HEK293T (cell line): ENCODE measurements around the gene SLC35G6.

ENCODE experiments used
- BHLHE40 ChIP-seq: fragments of 450-650 bp; IDR thresholded peaks from 2 replicates; pipeline ENCODE4 v1.6.1; 2016; ENCODE audit warnings: mild to moderate bottlenecking, moderate library complexity, borderline replicate concordance
- CTBP1 ChIP-seq: fragments of 450-650 bp; IDR thresholded peaks from 2 replicates; pipeline ENCODE4 v1.6.1; 2016; ENCODE audit warnings: borderline replicate concordance
- FOXA1 ChIP-seq: fragments of 450-650 bp; IDR thresholded peaks from 2 replicates; pipeline ENCODE4 v1.6.1; 2016; ENCODE audit warnings: mild to moderate bottlenecking
- FOXM1 ChIP-seq: fragments of 450-650 bp; IDR thresholded peaks from 2 replicates; pipeline ENCODE4 v1.6.1; 2017; ENCODE audit warnings: mild to moderate bottlenecking, borderline replicate concordance
- HDGF ChIP-seq: fragments of 450-650 bp; IDR thresholded peaks from 2 replicates; pipeline ENCODE4 v1.6.1; 2017; ENCODE audit warnings: antibody characterized with exemption, borderline replicate concordance
- L3MBTL2 ChIP-seq: fragments of 450-650 bp; conservative IDR thresholded peaks from 2 replicates; pipeline ENCODE4 v1.6.1; 2016; ENCODE audit warnings: mild to moderate bottlenecking
- NFRKB ChIP-seq: fragments of 450-650 bp; IDR thresholded peaks from 2 replicates; pipeline ENCODE4 v1.6.1; 2016; ENCODE audit warnings: mild to moderate bottlenecking, moderate library complexity
- PKNOX1 ChIP-seq: fragments of 450-650 bp; IDR thresholded peaks from 2 replicates; pipeline ENCODE4 v1.6.1; 2016
- SP1 ChIP-seq: fragments of 450-650 bp; IDR thresholded peaks from 2 replicates; pipeline ENCODE4 v1.6.1; 2017
- SUZ12 ChIP-seq: fragments of 450-650 bp; IDR thresholded peaks from 2 replicates; pipeline ENCODE4 v1.6.1; 2016; ENCODE audit warnings: mild to moderate bottlenecking
- TARDBP ChIP-seq: fragments of 450-650 bp; IDR thresholded peaks from 2 replicates; pipeline ENCODE4 v1.6.1; 2016
- ZNF384 ChIP-seq: fragments of 450-650 bp; IDR thresholded peaks from 2 replicates; pipeline ENCODE4 v1.6.1; 2016

GRCh38 chr17:7432296-7432695, 49.0 kb upstream of the SLC35G6 start:
- TF ChIP-seq SUZ12: no peak
- TF ChIP-seq FOXM1: no peak
- TF ChIP-seq NFRKB: no peak
- no peak for TF ChIP-seq FOXA1
- TF ChIP-seq BHLHE40: no peak
- TF ChIP-seq PKNOX1: no peak
- TF ChIP-seq TARDBP: no peak
- TF ChIP-seq L3MBTL2: no peak
- no peak for TF ChIP-seq ZNF384
- TF ChIP-seq SP1: no peak
- TF ChIP-seq HDGF: no peak
- no peak for TF ChIP-seq CTBP1
